ENCODE data around the gene ELK4.

The ELK4 gene

DNA sequence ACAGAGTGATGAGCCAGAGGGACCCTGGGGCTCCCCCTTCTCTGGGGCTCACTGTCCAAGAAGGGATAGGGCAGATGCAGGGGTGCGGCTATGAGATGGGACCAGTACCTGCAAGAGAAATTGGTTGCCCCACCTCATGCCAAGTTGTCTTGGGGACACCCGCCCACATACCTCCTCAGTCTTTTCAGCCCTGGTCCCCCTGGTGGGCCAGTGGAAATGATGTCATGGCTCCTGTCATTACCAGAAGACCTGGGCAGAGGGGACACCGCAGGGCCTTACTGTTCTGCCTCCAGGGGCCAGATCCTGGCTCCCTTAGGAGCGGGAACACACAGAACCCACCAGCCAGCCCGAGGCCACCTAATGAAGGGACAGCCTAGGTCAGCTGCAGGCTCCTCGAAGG lies 64.1 kb downstream of the ELK4 start:
- no peaks in the 10 kb centered on the region for H3K9me3 ChIP-seq (ENCODE audit: low read length)
- H3K36me3 ChIP-seq (ENCODE audit: insufficient read depth, low read length): no peaks in the 10 kb centered on the region
- H3K9ac ChIP-seq (ENCODE audit: low read length): no peak overlapping the region
- H3K27me3 ChIP-seq (ENCODE audit: control insufficient read depth in 1 of 2, insufficient read depth in 2 of 2, low read length in 2 of 2): peaks cover 23 to 33% of the 10 kb centered on the region in 2 donors
- no peaks in the 10 kb centered on the region for H3K4me1 ChIP-seq (ENCODE audit: insufficient read depth, low read length)
- H3K27ac ChIP-seq (ENCODE audit: low read depth, low read length): no peak overlapping the region
- H3K4me3 ChIP-seq (ENCODE audit: low read depth in 1 of 2, low read length in 2 of 2): no peak overlapping the region

DNA sequence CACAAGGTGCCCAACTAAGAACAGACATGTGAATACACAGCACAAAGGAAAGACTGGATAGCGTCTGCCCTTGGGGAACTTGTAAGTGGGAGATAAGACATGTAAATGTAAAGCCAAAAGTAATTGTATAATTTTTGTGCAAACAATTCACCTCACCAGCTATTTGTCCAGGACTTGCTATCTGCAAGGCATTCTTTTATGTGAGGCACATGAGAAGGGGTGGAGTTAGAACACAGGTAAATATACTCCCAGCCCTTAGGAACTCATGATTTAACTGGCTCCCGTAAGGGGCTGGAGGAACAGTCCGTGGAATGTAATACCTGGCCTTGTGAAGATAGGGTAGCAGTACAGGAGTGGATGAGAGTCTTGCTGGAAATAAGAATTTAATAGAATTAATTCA lies 66.0 kb downstream of the ELK4 start:
- Histone ChIP-seq H3K4me1 (ENCODE audit: insufficient read depth, low read length) (no peaks in the 10 kb centered on the region), H3K27ac (ENCODE audit: low read depth, low read length) (no peak overlapping the region), H3K27me3 (ENCODE audit: control insufficient read depth in 1 of 2, insufficient read depth in 2 of 2, low read length in 2 of 2) (peaks cover 23 to 29% of the 10 kb centered on the region in 2 donors), H3K4me3 (ENCODE audit: low read depth in 1 of 2, low read length in 2 of 2) (no peak overlapping the region), H3K9me3 (ENCODE audit: low read length) (peaks cover 8% of the 10 kb centered on the region), H3K9ac (ENCODE audit: low read length) (no peak overlapping the region), H3K36me3 (ENCODE audit: insufficient read depth, low read length) (no peaks in the 10 kb centered on the region)

DNA sequence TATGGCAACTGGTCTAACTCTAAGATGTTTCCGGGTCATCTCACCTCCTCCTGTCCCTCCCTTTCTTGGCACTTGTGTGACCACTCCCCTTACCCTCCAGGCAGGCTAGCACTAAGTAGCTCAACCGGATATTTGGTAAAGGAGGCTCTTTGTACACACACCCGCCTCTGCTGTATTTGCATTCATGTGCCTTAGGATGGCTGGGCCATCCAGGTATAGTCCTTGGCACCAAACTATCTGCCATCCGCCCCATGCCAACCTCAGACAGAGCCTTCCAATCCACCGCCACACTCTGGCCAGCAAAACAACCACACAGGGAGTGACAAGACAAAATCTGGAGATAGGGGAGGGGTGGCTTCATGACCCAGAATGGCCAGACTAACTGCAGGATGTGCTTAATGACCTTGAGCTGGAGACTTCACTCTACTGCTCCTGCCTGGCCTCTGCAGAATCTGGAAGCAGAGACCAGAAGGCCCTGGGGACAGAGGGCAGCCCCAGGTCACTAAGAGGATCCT lies 67.8 kb downstream of the ELK4 start:
- H3K4me3 ChIP-seq (ENCODE audit: low read depth in 1 of 2, low read length in 2 of 2): no peak overlapping the region
- H3K4me1 ChIP-seq (ENCODE audit: insufficient read depth, low read length): no peaks in the 10 kb centered on the region
- H3K9ac ChIP-seq (ENCODE audit: low read length): no peak overlapping the region
- H3K27ac ChIP-seq (ENCODE audit: low read depth, low read length): no peak overlapping the region
- no peaks in the 10 kb centered on the region for H3K36me3 ChIP-seq (ENCODE audit: insufficient read depth, low read length)
- H3K9me3 ChIP-seq (ENCODE audit: low read length): peaks cover 8% of the 10 kb centered on the region
- peaks cover 18% of the 10 kb centered on the region in 2 donors for H3K27me3 ChIP-seq (ENCODE audit: control insufficient read depth in 1 of 2, insufficient read depth in 2 of 2, low read length in 2 of 2)

GRCh38 chr1:205561501-205562203 lies 70.2 kb downstream of the ELK4 start:
- H3K4me3 ChIP-seq (ENCODE audit: low read depth in 1 of 2, low read length in 2 of 2): no peak overlapping the region
- H3K9me3 ChIP-seq (ENCODE audit: low read length): peaks cover 8% of the 10 kb centered on the region
- H3K27ac ChIP-seq (ENCODE audit: low read depth, low read length): no peak overlapping the region
- H3K36me3 ChIP-seq (ENCODE audit: insufficient read depth, low read length): no peaks in the 10 kb centered on the region
- no peak overlapping the region for H3K9ac ChIP-seq (ENCODE audit: low read length)
- H3K4me1 ChIP-seq (ENCODE audit: insufficient read depth, low read length): no peaks in the 10 kb centered on the region
- no peaks in the 10 kb centered on the region for H3K27me3 ChIP-seq (ENCODE audit: control insufficient read depth in 1 of 2, insufficient read depth in 2 of 2, low read length in 2 of 2)

Data from muscle layer of colon (tissue), 2 donors.